GM21723 (cell line): ENCODE data around the gene CCAR1.
"Not testable (repeated sequence)": the region's sequence is repeated elsewhere in the genome, so short reads cannot be mapped to it uniquely, and the experiment has no call there.

Experiments used
- ATAC-seq: cut with Tn5 transposase; IDR thresholded peaks from one replicate; pipeline ENCODE4 v1.9.1; 2021; ENCODE audit warnings: mild to moderate bottlenecking, moderate library complexity; ENCODE audit not compliant: unreplicated experiment

CCAR1 gene, protein sequence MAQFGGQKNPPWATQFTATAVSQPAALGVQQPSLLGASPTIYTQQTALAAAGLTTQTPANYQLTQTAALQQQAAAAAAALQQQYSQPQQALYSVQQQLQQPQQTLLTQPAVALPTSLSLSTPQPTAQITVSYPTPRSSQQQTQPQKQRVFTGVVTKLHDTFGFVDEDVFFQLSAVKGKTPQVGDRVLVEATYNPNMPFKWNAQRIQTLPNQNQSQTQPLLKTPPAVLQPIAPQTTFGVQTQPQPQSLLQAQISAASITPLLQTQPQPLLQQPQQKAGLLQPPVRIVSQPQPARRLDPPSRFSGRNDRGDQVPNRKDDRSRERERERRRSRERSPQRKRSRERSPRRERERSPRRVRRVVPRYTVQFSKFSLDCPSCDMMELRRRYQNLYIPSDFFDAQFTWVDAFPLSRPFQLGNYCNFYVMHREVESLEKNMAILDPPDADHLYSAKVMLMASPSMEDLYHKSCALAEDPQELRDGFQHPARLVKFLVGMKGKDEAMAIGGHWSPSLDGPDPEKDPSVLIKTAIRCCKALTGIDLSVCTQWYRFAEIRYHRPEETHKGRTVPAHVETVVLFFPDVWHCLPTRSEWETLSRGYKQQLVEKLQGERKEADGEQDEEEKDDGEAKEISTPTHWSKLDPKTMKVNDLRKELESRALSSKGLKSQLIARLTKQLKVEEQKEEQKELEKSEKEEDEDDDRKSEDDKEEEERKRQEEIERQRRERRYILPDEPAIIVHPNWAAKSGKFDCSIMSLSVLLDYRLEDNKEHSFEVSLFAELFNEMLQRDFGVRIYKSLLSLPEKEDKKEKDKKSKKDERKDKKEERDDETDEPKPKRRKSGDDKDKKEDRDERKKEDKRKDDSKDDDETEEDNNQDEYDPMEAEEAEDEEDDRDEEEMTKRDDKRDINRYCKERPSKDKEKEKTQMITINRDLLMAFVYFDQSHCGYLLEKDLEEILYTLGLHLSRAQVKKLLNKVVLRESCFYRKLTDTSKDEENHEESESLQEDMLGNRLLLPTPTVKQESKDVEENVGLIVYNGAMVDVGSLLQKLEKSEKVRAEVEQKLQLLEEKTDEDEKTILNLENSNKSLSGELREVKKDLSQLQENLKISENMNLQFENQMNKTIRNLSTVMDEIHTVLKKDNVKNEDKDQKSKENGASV

DNA sequence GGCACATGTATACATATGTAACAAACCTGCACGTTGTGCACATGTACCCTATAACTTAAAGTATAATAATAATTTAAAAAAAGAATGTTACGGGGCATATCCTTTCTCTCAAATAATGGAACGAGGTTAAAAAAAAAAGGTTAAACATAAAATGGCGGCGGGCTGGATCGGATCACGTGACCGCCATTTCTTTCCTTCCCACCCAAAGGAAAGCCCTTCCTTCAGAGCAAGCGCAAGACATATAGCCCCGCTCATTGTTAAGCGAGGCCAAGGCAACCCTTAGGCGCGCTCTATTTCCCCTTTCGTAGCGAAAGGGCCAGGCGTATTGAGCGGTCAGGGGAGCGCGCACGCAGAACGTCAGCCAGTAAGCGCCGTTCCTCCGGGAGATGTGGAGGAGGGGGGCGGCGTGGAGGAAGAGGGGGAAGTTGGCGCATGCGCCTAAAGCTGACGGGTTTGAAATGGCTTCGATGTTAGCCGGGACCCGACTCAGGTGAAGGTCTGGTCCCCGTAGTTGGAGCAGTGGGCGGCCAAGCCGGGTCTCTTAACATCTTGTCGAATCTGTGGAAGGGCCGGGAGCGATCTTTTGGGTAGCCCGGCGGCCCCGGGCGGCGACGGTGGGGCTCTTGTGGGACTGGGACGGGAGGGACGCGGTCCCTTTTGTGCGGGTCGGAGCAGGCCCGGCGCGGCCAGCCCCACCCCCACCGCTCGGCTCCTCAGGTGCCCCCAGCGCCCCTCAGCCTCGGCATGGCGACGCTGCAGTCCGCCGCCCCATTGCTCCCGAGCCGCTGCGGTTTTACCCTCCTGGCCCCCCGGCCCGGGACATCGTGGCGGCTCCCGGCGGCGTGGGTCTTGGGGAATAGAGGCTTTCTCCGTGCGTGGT is at the start of gene CCAR1:
TSS of gene CCAR1 (plus strand) at position 447 of the 880 bp plus-strand sequence. CDS start 1,266 bp downstream, outside the sequence.
- ATAC-seq = peak; percentile 99

DNA sequence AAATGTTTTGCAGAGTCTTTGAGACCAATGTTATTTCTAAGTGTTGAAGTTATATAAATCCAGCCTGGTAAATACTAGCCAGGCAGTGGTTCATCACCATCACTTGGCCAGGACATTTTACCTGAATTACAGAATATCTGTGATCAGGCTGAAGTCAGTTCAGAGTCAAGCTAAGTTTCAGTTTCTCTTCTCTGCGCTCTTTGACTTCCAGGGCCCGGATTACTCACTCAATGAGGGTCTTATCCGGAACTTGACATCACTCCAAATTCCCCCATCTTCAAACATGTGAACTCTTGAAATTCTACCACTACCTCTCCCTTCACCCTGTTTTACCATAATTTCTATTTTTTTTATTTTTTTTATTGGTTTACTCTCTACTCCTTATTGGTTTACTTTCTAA is 36.6 kb upstream of the CCAR1 start:
- peak; percentile 60 for ATAC-seq

DNA sequence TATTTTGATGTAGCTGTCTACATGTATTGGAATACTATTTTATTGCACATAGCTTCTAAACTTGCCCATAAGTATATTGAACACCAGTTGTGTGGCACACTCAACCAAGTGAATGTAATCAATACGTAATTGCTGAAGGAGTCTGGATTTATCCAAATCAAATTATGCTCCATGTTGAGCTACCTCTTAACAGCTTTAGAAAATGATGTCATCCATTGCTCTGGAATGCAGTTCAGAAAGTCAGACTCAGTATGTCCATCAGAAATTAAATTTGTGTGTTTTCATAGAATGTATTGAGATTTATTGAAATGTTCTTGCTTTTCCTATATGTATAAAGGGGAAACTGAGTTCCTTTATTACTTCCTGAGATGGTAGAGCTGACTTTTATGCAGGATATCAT is 25.0 kb upstream of the CCAR1 start:
- no peak for ATAC-seq

DNA sequence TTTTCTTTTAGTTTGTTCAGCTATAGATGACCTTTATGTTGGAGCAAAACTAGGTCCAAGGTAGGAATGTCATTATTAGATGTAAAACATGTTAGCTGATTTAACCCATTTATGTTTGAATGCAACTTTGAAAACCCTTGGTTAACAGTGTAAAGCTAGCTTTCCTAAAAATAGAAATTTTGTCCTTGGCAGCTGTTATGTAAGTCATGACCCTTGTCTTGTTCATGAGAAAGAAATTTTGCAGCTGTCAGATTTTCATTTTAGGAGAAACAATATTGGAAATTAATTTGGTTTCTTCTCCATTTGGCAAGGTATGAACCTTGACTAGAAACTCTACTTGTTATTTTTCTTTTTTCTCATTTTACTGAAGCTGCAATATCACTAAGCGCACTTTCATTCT is 23.9 kb upstream of the CCAR1 start:
- ATAC-seq = no peak

DNA sequence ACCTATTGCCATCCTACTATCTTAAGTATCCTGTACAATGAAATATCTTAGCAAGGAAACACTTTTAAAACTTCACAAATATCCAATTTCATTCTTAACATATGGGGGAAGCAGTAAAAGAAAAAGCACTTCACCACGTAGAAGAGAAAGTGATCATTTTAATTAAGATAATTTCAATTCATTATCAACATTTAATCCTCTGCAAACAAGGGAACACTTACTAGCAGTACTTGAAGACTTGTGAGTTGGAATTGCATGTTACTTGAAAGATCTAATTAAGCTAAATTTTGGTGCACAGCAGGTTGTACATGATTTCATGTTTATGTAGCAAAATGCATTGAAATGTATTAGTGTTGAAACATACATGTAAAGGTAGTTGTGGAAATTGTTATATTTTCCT is 20.8 kb upstream of the CCAR1 start:
- no peak for ATAC-seq

GRCh38 chr10:68705548-68705947 is 15.5 kb upstream of the CCAR1 start:
- no peak for ATAC-seq

DNA sequence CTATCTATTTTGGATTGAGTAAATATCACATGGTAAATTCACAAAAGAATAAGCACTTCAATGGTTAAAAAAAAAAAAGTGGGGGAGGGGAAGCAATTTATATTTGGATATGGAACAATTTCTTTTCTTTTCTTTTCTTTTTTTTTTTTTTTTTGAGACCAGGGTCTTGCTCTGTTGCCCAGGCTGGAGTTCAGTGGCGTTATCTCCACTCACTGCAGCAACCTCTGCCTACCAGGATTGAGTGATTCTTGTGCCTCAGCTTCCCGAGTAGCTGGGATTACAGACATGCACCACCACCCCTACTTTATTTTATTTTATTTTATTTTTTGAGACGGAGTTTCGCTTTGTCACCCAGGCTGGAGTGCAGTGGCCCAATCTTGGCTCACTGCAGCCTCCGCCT is 12.1 kb upstream of the CCAR1 start:
- not testable (repeated sequence) for ATAC-seq

GRCh38 chr10:68713065-68713464 is 8.0 kb upstream of the CCAR1 start:
- not testable (repeated sequence) for ATAC-seq

GRCh38 chr10:68717435-68717834 is 3.6 kb upstream of the CCAR1 start:
- no peak for ATAC-seq

DNA sequence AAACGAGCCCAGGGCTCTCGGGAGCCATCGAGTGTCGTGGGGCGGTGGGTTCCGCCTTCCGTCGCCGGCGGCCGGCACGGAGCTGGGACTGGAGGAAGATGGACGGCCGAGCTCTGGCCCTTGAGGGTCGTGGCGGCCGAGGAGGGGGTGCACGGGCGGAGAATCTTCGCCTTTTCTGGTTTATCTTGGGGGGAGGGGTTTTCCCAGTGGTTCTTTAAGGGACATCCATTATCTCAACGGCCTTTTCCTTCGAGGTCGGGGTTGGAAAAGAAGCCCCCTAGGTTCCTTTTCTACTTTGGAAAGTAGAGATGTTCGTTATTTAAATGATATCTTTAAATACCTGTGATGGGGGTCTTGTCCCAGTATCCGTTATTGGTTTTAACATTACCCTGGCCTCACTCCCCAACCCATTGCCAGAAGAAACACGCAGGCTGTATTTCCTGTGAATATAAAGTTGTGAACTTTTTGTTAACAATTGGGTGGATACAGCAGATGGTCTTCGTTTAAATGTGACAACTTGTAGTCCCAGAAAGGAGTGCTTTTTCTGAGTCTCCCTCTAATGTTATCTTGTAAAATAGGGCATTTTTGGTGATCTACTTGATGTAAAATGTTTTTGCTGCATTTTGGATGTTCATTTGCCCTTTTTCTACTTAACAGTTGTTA is 765 bp downstream of the CCAR1 start:
- peak; percentile 10 for ATAC-seq

GRCh38 chr10:68725016-68725415 is 4.0 kb downstream of the CCAR1 start:
- no peak for ATAC-seq

DNA sequence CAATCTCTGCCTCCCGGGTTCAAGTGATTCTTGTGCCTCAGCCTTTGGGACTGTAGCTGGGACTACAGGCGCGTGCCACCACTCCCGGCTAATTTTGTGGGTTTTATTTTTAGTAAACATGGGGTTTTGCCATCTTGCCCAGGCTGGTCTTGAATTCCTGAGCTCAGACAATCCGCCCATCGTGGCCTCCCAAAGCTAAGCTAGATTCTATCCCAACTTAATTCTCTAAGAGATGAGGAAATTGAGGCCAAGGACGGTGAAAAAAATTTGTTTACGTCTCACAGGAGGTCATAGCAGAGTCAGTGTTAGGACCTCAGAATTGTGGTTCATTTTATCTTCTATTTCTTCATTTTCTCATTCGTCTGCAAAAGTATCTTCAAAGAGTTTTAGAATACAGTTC is 6.1 kb downstream of the CCAR1 start:
- ATAC-seq = no peak

DNA sequence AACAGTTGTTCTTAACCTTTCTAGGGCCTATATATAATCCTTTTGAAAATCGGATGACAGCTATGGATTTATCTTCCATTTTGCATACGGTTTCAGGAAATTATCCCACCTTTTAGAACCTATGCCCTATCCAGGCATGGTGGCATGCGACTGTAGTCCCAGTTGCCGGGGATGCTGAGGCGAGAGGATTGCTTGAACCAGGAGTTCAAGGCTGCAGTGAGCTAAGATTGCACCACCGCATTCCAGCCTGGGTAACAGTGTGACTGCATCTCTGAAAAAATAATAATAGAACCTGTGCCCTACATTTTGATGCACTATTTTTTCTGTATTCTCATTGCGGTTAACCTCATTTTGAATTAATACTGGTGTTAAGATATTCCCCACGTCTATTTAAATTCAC is 11.6 kb downstream of the CCAR1 start:
- ATAC-seq = no peak

DNA sequence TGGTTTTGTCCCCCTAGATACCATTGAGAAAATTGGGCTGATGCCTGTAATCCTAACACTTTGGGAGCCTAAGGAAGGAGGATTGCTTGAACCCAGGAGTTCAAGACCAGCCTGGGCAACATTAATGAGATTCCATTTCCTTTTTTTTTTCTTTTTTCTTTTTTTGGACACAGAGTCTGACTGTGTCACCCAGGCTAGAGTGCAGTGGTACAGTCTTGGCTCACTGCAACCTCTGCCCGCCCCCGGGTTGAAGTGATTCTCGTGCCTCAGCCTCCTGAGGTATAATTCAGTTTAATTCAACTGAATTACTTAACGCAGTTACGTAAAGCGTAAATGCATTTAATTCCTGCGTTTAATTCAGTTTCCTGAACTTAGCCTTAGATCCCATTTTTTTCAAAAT is 13.3 kb downstream of the CCAR1 start:
- no peak for ATAC-seq

GRCh38 chr10:68735119-68735518 is 14.1 kb downstream of the CCAR1 start:
- no peak for ATAC-seq

GRCh38 chr10:68735739-68736138 is 14.7 kb downstream of the CCAR1 start:
- not testable (repeated sequence) for ATAC-seq

GRCh38 chr10:68740676-68741075 is 19.6 kb downstream of the CCAR1 start:
- not testable (repeated sequence) for ATAC-seq

GRCh38 chr10:68742397-68742796 is 21.4 kb downstream of the CCAR1 start:
- ATAC-seq = no peak

DNA sequence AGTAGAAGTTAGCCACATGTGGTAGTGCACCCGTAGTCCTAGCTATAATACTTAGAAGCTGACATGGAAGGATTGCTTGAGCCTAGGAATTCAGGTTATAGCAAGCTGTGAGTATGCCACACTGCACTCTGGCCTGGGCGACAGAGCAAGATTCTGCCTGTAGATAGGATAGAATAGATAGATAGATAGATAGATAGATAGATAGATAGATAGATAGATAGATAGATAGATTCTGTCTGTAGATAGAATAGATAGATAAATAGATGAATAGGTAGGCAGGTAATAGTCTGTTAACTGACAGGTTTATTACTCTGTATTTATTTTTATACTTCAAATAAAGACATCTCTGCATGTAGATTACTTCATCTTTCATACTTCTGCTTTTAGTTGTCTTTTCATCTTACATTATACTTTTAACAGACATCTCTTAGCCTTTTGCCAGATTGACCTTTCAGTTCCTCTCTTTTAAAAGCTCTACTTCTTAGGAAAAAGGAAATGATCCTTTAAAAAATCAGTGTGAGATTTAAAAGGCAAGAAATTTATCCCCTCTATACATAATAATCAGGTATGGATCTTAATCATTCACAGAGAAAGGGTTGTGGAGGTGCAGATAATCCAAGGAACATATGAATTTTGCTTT is 31.8 kb downstream of the CCAR1 start:
- no peak for ATAC-seq
